ENCODE measurements around the gene SDR42E1. TPM values are rescaled to one million over a fixed set of nuclear protein-coding genes. Genes with fewer than 3 reads are reported as not detected.

Gene SDR42E1
- total RNA-seq, 2 experiments from 2014 or later, result under 0.01 to 0.65 TPM

DNA sequence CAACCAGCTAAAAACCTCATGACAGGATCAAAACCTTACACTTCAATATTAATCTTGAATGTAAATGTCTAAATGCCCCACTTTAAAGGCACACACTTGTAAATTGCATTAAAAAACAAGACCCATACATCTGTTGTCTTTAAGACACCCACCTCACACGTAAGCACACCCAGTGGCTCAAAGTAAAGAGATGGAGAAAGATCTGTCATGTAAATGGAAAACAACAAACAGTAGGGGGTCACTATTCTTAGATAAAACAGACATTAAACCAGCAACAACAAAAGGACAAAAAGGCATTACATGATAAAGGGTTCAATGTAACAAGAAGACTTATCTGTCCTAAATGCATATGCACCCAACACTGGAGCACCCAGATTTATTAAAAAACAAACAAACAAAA lies 35.6 kb downstream of the SDR42E1 start:
- Histone ChIP-seq H3K4me3 (ENCODE audit: low read depth, low read length, poor library complexity, severe bottlenecking) (no peak overlapping the region), H3K79me2 (ENCODE audit: insufficient read depth, low read depth, low read length) (no peaks in the 10 kb centered on the region), H3K4me1 (ENCODE audit: insufficient read depth, low read length, poor library complexity, severe bottlenecking) (no peaks in the 10 kb centered on the region), H2AFZ (ENCODE audit: low read length) (no peak overlapping the region), H3K9me2 (ENCODE audit: insufficient read depth, low read length) (no peaks in the 10 kb centered on the region), H3K27ac (ENCODE audit: low read depth, low read length, poor library complexity, severe bottlenecking) (no peak overlapping the region), H3K36me3 (ENCODE audit: insufficient read depth, low read length) (no peaks in the 10 kb centered on the region), H3K9me3 (ENCODE audit: low read length) (peaks cover 9% of the 10 kb centered on the region; the same call in 1 of the 2 replicates), H4K20me1 (ENCODE audit: insufficient read depth, low read length) (no peaks in the 10 kb centered on the region), H3K4me2 (ENCODE audit: low read length) (no peak overlapping the region)
- ChIA-PET POLR2A (no interaction called here), CTCF (ENCODE audit: unreplicated experiment) (no interaction called here)
- no peak for DNase-seq (ENCODE audit: low spot score)
- TF ChIP-seq EZH2phosphoT487 (IDR thresholded peaks at IDR 0.05; ENCODE audit: borderline replicate concordance, low read depth, low read length) (no peak), CTCF (conservative IDR thresholded peaks at IDR 0.05; ENCODE audit: low read length) (no peak)
- BruUV-seq (replicated peaks), result no TSS peak
- intact Hi-C loops (cut with micrococcal nuclease; ENCODE audit: unreplicated experiment), result no loop called here

DNA sequence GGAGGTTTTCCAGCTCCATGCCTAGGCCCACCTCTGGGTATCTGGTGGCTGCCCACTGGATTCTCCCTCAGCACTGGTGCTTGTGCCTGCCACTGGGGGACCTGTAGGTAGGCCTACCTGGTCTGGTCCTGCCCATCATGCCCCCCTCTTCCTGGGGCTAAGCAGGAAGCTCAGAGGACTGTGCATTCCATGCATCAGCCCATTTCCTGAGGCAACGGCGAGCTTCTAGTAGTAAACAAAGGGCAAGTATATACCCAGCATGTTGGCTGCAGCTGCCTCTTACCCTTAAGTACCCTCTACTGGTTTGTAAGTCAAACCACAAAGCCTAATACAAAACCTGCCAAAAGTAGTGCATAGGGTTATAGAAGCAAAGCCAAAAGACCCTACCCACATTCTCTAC lies 37.5 kb downstream of the SDR42E1 start:
- CTCF ChIA-PET (ENCODE audit: unreplicated experiment), result no interaction called here
- intact Hi-C loops (cut with micrococcal nuclease; ENCODE audit: unreplicated experiment), result no loop called here
- Histone ChIP-seq H4K20me1 (ENCODE audit: insufficient read depth, low read length) (no peaks in the 10 kb centered on the region), H3K4me3 (ENCODE audit: low read depth, low read length, poor library complexity, severe bottlenecking) (no peak overlapping the region), H3K9me2 (ENCODE audit: insufficient read depth, low read length) (no peaks in the 10 kb centered on the region), H3K36me3 (ENCODE audit: insufficient read depth, low read length) (no peaks in the 10 kb centered on the region), H3K4me1 (ENCODE audit: insufficient read depth, low read length, poor library complexity, severe bottlenecking) (no peaks in the 10 kb centered on the region), H3K27ac (ENCODE audit: low read depth, low read length, poor library complexity, severe bottlenecking) (no peak overlapping the region), H2AFZ (ENCODE audit: low read length) (no peak overlapping the region), H3K9me3 (ENCODE audit: low read length) (peaks cover 9% of the 10 kb centered on the region; the same call in 1 of the 2 replicates), H3K79me2 (ENCODE audit: insufficient read depth, low read depth, low read length) (no peaks in the 10 kb centered on the region), H3K4me2 (ENCODE audit: low read length) (no peak overlapping the region)
- no peak for TF ChIP-seq CTCF (conservative IDR thresholded peaks at IDR 0.05; ENCODE audit: low read length)
- no peak for TF ChIP-seq EZH2phosphoT487 (IDR thresholded peaks at IDR 0.05; ENCODE audit: borderline replicate concordance, low read depth, low read length)
- POLR2A ChIA-PET, result no interaction called here
- DNase-seq (ENCODE audit: low spot score), result no peak
- BruUV-seq (replicated peaks), result no TSS peak

DNA sequence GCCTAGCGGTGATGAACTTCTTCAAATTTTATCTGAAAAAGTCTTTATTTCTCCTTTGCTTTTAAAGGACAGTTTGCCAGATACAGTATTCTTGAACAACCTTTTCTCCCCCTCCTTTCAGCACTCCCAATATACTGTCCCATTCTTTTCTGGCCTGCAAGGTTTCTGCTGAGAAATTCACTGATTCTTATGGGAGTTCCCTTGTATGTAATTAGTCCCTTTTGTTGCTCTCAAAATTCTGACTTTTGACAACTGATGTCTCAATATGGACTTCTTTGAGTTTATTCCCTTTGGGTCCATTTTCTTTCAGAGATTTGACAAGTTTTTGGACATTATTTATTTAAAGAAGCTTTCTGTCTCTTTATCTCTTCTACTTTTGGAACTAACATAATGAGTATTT lies 39.4 kb downstream of the SDR42E1 start:
- Histone ChIP-seq H3K27ac (ENCODE audit: low read depth, low read length, poor library complexity, severe bottlenecking) (no peak overlapping the region), H3K4me3 (ENCODE audit: low read depth, low read length, poor library complexity, severe bottlenecking) (no peak overlapping the region), H2AFZ (ENCODE audit: low read length) (no peak overlapping the region), H3K4me2 (ENCODE audit: low read length) (no peak overlapping the region), H3K79me2 (ENCODE audit: insufficient read depth, low read depth, low read length) (no peaks in the 10 kb centered on the region), H3K4me1 (ENCODE audit: insufficient read depth, low read length, poor library complexity, severe bottlenecking) (no peaks in the 10 kb centered on the region), H3K36me3 (ENCODE audit: insufficient read depth, low read length) (no peaks in the 10 kb centered on the region), H3K9me2 (ENCODE audit: insufficient read depth, low read length) (no peaks in the 10 kb centered on the region), H4K20me1 (ENCODE audit: insufficient read depth, low read length) (no peaks in the 10 kb centered on the region), H3K9me3 (ENCODE audit: low read length) (peaks cover 9% of the 10 kb centered on the region; the same call in 1 of the 2 replicates)
- no peak for DNase-seq (ENCODE audit: low spot score)
- CTCF ChIA-PET (ENCODE audit: unreplicated experiment), result no interaction called here
- POLR2A ChIA-PET, result interaction anchor here (0.5 to 0.6 kb wide), 2 partner anchors 144 to 565 kb away, joined by 3 to 6 read pairs; no protein-coding TSS in a partner anchor
- TF ChIP-seq EZH2phosphoT487 (IDR thresholded peaks at IDR 0.05; ENCODE audit: borderline replicate concordance, low read depth, low read length) (no peak), CTCF (conservative IDR thresholded peaks at IDR 0.05; ENCODE audit: low read length) (no peak)
- no TSS peak for BruUV-seq (replicated peaks)
- intact Hi-C loops (cut with micrococcal nuclease; ENCODE audit: unreplicated experiment), result no loop called here

Data from OCI-LY7 (cell line).